COR-L47 (cell line): ENCODE data around the gene EDEM3.
A peak's percentile ranks its signal among the peaks of the same experiment; 100 is the strongest.

ENCODE experiments used
- DNase-seq: peaks from one replicate; lab custom pipeline; 2025; lab: John Stamatoyannopoulos, UW

The EDEM3 gene

DNA sequence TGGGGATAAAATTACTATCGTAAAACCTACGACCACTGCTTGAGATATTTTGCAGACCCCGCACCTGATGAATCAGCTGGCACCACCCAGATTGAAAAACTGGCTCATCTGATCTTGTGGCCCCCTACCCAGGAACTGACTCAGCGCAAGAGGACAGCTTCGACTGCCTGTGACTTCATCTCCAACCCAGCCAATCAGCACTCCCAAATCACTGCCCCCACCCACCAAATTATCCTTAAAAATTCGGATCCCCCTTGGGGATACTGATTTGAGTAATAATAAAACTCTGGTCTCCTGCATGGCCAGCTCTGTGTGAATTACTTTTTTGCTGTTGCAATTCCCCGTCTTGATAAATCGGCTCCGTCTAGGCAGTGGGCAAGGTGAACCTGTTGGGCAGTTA, 81.4 kb downstream of the EDEM3 start:
- DNase-seq, result no peak

GRCh38 chr1:184672013-184672726, 82.5 kb downstream of the EDEM3 start:
- peak; percentile 42 for DNase-seq

- DNase-seq, result no peak
Measured at GRCh38 chr1:184669391-184669790, 85.3 kb downstream of the EDEM3 start.

GRCh38 chr1:184665360-184665759, 89.3 kb downstream of the EDEM3 start:
- DNase-seq, result no peak

DNA sequence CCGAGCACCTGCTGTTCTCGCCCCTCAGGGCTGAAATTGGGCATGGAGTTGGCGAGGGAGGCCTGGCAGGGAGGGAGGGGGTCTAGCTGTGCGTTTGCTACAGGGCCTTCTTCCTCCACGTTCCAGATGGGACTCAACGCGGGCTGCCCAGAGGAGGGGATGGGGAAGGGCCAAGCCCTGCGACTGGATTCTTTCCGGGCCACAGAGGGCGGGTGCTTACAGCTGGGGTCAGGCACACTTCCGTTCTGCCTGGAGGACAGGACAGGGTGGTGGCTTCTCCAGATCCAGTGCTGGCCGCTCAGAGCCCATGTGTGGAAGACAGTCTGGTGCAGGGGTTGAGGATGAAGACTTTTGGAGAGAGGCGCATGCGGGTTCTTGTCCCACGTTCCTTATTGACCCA, 90.0 kb downstream of the EDEM3 start:
- DNase-seq, result no peak

DNA sequence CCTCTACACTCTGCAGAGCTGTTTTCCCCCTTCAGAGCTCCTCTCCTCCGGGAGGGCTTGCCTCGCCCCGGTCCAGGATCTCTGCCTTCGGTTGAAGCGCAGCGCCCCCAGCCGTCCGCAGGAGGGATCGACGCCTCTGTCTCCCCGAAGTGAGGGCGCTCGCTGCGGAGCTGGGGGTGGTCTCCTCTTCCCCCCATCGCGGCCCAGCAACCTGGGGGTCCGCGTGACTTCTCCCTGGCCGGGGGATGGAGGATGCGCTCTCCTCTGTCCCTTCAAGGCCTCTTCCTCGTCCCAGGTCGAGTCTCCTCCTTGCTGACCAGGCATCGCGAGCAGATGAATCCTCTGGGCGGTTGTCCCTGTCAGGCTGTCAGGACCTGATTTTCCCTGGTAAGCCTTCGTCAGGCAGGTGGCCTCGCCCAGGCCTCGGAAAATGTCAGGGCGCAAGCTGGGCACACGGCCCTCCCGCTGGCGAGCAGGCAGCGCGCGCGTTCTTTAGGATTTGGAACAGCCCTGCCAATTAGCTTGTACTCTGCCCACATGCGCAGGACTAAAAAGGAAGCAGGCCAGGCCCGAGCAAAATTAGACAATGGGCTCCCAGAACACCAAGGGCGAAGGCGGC, 90.5 kb downstream of the EDEM3 start:
- DNase-seq, result peak; percentile 56

DNA sequence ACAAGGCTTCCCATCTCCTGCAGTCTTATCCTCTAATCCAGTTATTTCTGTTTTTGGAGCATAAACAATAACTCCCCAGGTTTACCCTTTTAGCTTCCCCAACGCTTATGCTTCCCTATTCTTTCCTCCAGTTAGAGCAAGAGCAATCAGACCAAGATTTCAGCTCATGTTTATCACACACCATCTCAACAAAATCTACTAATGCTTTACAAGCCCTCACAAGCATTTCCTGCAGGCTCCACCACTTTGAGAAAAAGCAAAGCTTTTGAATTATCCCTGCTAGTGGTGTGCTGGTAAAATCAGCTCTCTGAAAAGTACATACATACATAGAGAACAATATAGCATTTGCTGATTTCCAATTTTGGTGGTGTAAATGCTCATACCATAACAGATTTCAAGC, 92.9 kb downstream of the EDEM3 start:
- DNase-seq, result no peak

- DNase-seq, result no peak
Measured at GRCh38 chr1:184660462-184661191, 94.0 kb downstream of the EDEM3 start.

DNA sequence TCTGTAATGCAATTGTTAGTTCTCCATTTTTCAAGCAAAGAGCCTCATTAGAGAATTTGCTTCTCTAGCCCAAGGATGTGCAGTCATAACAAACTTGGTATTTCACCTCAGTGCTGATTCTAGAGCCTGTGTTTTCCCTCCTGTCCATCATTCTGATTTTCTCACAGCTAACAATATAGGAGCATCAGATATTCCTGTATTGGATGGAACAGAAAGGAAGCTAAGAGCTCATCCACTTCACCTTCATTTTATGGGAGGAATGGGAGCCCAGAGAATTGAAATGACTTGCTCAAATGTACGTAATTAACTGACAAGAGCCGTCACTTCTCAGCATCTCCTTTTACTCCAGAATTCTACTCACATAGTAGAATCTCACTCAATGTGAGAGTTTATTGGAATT, 96.6 kb downstream of the EDEM3 start:
- no peak for DNase-seq

DNA sequence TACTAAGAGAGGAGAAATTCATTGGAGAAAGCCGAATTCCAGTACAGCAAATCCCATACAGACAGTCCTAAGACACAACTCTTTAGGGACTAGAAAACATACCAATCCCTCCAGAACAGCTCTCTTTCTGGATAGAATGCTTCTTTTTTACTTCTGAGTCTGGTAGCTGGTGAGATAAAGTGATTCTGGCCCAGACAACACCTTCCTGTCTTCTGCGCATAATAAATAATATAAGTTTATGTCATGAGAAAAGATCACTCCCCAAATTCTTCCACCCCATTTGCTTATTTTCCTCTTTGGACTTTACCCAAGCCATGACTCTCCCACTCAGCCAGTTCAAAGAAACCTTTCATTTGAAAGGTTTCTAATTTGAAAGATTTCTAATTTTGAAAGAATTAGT, 98.4 kb downstream of the EDEM3 start:
- no peak for DNase-seq

DNA sequence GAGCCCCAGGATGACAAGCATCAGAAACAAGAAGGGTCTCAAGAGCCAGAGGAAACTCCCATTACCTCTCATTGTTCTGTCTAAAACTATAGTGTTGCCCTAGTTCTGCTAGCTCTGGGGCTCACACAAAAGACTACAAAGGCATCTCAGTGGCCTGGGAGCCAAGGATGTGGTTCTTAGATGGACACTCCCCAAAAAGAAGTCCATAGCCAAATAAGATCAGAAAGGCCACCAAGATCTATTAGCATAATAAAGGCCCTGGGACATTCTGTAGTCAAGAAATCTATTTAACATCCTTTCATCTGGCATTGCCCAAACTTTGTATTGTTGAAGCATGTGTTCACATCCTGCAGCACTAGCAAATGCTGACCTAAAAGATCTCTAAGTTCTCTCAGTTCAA, 99.5 kb downstream of the EDEM3 start:
- DNase-seq, result no peak

DNA sequence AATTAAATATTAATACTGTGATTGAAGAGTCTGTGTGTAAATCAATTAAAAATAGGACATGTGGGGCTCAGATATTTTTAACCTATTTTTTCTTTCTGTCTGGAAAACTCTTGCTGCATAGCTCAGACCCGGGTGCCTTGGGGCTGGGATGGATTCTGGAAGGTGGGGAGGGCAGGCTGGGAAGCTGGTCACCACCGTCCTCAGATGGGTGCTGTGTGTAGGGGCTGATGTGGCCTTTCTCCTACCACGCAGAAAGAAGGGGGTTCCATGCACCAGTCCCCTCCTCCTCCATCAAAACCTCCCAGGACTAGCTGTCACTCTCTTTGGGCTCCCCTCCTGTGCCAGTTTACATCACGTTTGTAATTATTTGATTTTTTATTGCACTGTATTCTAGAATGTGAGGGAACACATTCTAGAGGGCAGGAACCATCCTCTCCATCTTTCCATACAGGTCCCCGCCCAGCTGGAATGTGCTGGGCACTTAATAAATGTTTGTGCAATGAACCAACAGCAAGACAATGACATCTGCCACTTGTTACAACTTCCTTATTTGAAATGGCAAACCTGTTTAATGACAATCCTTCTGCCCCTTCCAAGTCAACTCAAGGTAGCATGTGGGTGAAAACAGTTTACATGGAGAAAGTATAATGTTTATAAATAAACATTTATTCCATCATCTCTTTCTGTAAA, 104.3 kb downstream of the EDEM3 start:
- no peak for DNase-seq

DNA sequence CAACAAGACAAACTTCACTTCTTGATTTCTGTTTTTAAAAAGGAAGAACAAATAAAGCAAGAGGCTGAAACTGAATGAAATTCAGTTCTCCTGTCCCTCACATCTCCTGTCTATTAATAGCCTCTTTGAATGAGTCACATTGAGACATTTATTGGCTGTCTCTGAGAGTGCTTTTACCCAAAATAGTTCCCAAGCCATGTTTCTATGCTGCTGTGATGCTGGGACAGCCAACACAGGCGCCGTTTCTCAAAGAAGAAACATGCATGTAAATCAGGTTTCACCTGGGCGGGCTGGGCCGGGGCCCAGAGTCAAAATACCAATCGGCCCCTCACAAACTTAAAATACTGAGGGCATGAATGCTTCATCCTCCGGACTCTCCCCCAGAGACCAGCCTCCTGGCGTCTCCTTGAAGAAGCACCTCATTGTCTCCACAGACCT, 105.2 kb downstream of the EDEM3 start:
- DNase-seq, result no peak

- no peak for DNase-seq
Measured at GRCh38 chr1:184648856-184649201, 105.8 kb downstream of the EDEM3 start.

- no peak for DNase-seq
Measured at GRCh38 chr1:184648160-184648855, 106.3 kb downstream of the EDEM3 start.

- DNase-seq, result no peak
Measured at GRCh38 chr1:184647471-184647870, 107.2 kb downstream of the EDEM3 start.

DNA sequence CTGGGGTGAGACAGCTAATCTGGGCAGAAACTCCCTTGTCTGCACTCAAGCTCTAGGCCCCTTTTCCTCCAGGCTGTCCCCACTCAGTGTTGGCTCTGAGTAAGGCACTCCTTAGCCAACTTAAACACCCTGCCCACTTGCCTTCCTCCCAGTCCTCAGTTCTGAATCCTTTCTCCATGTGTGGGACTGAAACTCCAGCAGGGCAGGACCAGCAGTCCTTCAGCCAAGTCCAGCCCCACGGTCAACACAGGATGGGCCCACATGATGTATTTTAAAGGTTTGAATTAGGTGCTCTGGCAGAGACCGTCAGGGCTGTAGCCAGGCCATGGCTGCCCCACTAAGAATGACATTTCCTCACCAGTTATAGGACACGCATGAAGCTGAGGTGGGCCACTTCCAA, 107.8 kb downstream of the EDEM3 start:
- DNase-seq, result no peak

DNA sequence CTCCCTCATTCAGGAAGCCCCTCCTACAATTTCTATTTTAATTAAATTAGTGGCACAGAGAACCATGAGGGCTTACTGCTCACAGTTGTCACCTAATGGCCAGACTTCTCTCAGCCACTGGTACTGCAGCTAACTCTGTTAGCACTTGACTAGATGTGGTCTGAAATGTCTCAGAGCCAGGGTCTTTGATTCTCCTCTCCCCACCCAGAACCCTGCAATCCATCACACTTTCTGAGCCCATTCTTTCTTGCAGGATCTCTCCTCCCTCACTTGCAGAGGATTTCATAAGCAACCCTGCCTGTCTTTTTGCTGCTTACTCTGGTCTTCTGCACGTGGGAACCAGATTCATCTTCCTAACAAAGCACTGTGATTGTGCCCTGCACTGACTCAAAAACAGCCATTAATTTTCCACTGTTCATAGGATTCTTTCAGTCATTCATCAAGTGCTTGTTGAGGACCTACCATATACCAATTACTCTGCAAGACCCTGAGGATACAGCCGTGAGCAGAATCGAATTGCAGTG, 108.4 kb downstream of the EDEM3 start:
- no peak for DNase-seq

DNA sequence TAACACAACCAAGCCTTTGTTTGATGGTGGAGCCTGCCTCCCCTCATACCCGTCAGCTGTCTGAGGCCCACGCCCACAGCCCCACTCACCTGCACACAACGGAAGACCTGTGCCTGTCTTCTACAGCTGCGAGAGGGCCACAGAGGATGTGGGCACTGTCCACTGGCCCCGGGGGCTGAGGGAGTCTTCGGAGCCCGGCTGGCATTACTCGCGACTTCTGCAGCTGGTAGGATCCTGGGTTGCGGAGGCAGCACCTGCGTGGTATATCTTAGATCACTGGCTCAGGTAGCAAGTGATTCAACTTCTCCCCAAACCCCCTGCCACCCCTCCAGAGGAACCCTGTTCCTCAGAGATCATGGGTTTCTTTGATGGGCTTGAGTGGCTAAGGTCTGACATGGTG, 109.9 kb downstream of the EDEM3 start:
- DNase-seq, result no peak

- DNase-seq, result no peak
Measured at GRCh38 chr1:184643661-184644060, 111.0 kb downstream of the EDEM3 start.

GRCh38 chr1:184641894-184642293, 112.8 kb downstream of the EDEM3 start:
- no peak for DNase-seq

DNA sequence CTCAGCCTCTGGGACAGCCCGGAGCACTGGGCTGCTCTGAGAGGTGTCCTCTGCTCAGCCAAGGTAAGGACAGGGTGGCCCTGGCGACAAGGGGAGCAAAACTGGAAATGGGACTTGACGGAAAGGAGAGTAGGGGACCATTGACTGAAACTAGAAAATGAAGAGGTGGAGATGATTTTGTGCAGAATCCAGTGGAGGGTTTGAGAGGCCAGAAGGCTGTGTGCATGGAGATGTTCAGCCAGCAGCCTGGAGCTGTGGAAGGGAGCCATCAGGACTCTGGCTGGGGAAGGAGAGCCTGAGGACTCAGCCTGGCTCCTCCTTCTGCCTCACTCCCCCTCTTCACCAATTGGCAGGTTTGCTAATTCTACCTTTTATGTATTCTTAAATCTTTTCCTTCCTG, 114.2 kb downstream of the EDEM3 start:
- no peak for DNase-seq
